ENCODE results near the gene NDUFA7.
"Not testable (repeated sequence)": the region's sequence is repeated elsewhere in the genome, so short reads cannot be mapped to it uniquely, and the experiment has no call there.

The NDUFA7 gene

DNA sequence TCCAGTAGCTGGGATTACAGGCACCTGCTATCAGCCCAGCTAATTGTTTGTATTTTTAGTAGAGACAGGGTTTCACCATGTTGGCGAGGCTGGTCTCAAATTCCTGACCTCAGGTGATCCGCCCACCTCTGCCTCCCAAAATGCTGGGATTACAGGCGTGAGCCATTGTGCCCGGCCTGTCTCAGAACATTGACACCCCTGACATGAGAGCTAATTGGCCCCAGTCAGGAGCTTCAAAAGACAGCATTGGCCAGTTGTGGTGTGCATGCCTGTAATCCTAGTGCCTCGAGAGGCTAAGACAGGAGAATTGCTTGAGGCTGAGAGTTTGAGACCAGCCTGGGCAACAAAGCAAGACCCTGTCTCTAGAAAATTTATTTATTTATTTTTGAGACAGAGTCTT is 31.7 kb upstream of the NDUFA7 start:
- not testable (repeated sequence) for DNase-seq (ENCODE audit: low spot score)

DNA sequence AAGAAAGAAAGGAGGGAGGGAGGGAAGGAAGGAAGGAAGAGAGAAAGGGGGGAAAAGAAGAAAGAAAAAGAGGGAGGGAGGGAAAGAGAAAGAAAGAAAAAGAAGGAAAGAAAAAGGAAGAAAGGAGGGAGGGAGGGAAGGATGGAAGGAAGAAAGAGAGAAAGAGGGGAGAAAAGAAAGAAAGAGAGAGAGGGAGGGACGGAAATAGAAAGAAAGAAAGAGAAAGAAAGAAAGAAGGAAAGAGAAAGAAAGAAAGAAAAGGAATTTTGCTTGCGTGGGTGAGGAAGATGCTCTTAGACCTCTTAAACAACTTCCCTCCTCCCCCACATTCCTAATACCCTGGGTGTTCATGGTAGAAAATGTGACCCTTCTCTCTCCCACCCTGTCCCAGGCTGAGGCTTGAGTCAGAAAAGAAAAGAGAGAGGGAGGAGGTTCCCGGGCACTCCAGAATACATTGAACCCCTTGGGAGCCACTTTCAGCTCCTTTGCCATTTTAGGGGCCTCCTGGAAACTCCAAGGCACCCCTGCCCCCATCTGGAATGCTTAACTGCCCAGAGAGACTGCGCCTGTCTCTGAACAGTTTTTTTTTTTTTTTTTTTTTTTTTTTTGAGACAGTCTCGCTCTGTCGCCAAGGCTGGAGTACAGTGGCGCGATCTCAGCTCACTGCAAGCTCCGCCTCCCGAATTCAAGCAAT is 31.1 kb upstream of the NDUFA7 start:
- Mint-ChIP-seq H3K4me1 (ENCODE audit: low read depth) (peaks cover 9% of the 10 kb centered on the region), H3K9me3 (no peaks in the 10 kb centered on the region), H3K36me3 (ENCODE audit: low read depth) (no peaks in the 10 kb centered on the region), H3K27ac (no peak overlapping the region), H3K27me3 (ENCODE audit: low read depth) (peaks cover 23% of the 10 kb centered on the region), H3K4me3 (peak overlapping the region; percentile 34)
- no peak for DNase-seq (ENCODE audit: low spot score)

More for the DNA sequence above, 31.7 kb upstream of the NDUFA7 start:
- peaks cover 23% of the 10 kb centered on the region for H3K27me3 Mint-ChIP-seq (ENCODE audit: low read depth)
- H3K36me3 Mint-ChIP-seq (ENCODE audit: low read depth); H3K4me3 Mint-ChIP-seq; H3K9me3 Mint-ChIP-seq; H3K27ac Mint-ChIP-seq; H3K4me1 Mint-ChIP-seq (ENCODE audit: low read depth): not testable (repeated sequence)

DNA sequence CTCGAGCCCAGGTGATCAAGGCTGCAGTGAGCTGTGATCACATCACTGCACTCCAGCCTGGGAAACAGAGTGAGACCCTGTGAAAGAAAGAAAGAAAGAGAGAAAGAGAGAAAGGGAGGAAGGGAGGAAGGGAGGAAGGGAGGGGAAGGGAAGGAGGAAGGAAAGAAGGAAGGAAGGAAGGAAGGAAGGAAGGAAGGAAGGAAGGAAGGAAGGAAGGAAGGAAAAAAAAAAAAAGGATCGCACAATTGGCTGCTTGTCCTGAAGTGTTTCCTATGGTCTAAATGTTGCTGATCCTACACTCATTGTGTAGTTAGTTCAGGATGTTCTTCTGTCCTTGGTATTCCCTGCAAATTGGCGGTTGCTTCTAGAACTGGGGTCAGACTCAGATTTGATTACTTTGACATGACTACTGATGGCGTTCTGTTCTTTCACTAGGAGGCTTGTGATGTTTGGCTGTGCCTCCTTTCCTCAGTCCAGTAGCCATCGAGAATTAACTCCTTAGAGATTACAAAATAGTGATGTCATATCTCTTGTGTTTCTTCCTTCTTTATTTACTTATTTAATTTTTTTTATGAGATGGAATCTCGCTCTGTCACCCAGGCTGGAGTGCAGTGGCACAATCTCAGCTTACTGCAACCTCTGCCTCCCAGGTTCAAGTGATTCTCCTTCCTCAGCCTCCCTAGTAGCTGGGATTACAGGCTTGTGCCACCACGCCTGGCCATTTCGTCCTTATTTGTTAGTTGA is 28.6 kb upstream of the NDUFA7 start:
- not testable (repeated sequence) for H3K36me3 Mint-ChIP-seq (ENCODE audit: low read depth); H3K27ac Mint-ChIP-seq; DNase-seq (ENCODE audit: low spot score); H3K4me3 Mint-ChIP-seq; H3K9me3 Mint-ChIP-seq; H3K4me1 Mint-ChIP-seq (ENCODE audit: low read depth)
- H3K27me3 Mint-ChIP-seq (ENCODE audit: low read depth) = peaks cover 27% of the 10 kb centered on the region

DNA sequence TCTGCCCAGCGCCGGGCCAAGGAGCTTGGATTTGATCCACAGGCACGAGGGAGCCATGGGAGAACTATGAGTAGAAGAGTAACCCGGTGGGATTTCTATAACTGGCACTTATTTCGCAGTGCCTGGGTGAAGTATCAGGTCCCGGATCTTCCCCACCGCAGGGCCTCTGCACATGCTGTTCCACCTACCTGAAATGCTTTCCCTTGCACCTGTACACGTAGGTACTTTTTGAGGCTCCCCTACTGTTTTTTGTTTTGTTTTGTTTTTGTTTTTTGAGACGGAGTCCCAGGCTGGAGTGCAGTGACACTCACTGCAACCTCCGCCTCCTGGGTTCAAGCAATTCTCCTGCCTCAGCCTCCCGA is 22.3 kb upstream of the NDUFA7 start:
- no peak for DNase-seq (ENCODE audit: low spot score)
- no peaks in the 10 kb centered on the region for H3K9me3 Mint-ChIP-seq
- H3K4me1 Mint-ChIP-seq (ENCODE audit: low read depth) = peaks cover 3% of the 10 kb centered on the region
- peaks cover 34% of the 10 kb centered on the region for H3K27me3 Mint-ChIP-seq (ENCODE audit: low read depth)
- no peak overlapping the region for H3K27ac Mint-ChIP-seq
- H3K36me3 Mint-ChIP-seq (ENCODE audit: low read depth) = no peaks in the 10 kb centered on the region
- peak overlapping the region; percentile 76 for H3K4me3 Mint-ChIP-seq

DNA sequence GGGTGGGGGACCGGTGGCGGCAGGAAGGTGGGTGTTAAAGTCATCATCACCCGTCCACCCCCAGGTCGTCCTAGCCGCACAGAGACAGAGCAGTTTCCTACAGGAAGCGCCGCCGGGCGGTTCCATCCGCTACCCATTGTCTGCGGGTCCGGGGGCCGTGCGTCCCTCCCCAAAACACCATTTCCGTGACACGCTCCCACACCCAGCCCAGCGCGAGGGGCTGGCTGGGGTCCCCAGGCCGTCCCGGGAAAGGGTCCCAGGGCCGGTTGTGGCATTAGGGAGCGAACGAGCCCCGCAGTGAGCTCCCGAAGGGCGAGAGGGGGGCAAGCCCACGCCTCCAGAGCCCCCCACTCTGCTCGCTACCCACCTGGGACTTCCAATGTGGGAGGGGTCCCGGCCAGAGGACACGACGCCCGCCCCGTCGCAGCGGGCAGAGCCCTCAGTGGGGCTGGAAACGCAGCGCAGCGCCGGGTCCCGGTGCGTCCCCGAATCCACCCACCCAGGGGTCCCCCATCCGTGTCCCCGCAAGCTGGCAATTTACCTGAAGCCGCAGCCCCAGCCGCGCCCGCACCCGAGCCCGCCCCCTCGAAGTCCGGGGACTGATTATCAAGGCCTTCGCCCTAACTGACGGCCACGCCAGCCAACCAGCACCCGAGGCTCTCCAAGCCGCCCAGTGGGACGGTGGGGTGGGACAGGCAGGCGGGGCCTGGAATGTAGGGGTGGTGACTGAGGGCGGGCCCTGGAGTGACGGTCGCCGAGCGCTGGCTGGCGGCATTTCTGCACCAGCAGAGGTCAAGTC is 21.7 kb upstream of the NDUFA7 start, which contains the start of gene KANK3:
TSS of gene KANK3 (minus strand) at position 579 of the 799 bp plus-strand sequence. CDS start 5,434 bp downstream, outside the sequence.
- no peaks in the 10 kb centered on the region for H3K9me3 Mint-ChIP-seq
- H3K4me3 Mint-ChIP-seq = peak within 1 kb of the TSS; percentile 76
- peaks cover 3% of the 10 kb centered on the region for H3K4me1 Mint-ChIP-seq (ENCODE audit: low read depth)
- DNase-seq (ENCODE audit: low spot score) = peak; percentile 90
- H3K27ac Mint-ChIP-seq = no peak within 1 kb of the TSS
- H3K27me3 Mint-ChIP-seq (ENCODE audit: low read depth) = peaks cover 39% of the 10 kb centered on the region
- no peaks in the 10 kb centered on the region for H3K36me3 Mint-ChIP-seq (ENCODE audit: low read depth)

DNA sequence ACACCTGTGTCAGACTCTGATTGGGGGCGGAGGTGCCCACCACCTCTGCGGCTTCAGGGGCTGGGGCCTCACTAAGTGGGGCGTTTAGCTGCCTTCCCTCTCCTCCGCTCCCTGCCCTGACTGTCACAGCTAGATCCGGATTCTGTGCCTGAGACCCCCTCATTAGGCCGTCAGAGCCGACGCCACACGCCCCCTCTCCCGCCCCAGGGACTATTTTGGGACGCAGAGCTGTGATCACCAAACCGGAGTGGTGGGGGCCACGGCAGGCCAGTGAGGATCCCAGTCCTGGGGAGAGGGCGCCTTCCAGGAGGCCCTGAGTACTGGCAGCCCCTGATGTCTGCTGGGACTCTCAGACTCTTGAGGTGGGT is 21.1 kb upstream of the NDUFA7 start:
- Mint-ChIP-seq H3K9me3 (no peaks in the 10 kb centered on the region), H3K4me3 (peak overlapping the region; percentile 29), H3K27ac (no peak overlapping the region), H3K27me3 (ENCODE audit: low read depth) (peaks cover 44% of the 10 kb centered on the region), H3K4me1 (ENCODE audit: low read depth) (peaks cover 3% of the 10 kb centered on the region), H3K36me3 (ENCODE audit: low read depth) (no peaks in the 10 kb centered on the region)
- DNase-seq (ENCODE audit: low spot score) = no peak

DNA sequence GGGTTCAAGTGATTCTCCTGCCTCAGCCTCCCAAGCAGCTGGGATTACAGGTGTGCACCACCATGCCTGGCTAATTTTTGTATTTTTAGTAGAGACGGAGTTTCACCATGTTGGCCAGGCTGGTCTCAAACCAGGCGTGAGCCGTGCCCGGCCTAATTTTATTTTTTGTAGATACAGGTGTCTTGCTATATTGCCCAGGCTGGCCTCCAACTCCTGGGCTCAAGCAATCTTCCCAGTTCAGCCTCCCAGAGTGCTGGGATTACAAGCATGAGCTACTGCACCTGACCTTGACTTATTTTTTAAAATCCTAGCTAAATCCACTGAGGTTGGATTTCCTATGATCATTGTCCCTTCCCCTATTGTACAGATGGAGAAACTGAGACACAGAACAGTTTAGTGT is 20.3 kb upstream of the NDUFA7 start:
- H3K27ac Mint-ChIP-seq; H3K36me3 Mint-ChIP-seq (ENCODE audit: low read depth); H3K4me1 Mint-ChIP-seq (ENCODE audit: low read depth); DNase-seq (ENCODE audit: low spot score); H3K9me3 Mint-ChIP-seq: not testable (repeated sequence)
- peaks cover 48% of the 10 kb centered on the region for H3K27me3 Mint-ChIP-seq (ENCODE audit: low read depth)
- H3K4me3 Mint-ChIP-seq = peak overlapping the region; percentile 12

DNA sequence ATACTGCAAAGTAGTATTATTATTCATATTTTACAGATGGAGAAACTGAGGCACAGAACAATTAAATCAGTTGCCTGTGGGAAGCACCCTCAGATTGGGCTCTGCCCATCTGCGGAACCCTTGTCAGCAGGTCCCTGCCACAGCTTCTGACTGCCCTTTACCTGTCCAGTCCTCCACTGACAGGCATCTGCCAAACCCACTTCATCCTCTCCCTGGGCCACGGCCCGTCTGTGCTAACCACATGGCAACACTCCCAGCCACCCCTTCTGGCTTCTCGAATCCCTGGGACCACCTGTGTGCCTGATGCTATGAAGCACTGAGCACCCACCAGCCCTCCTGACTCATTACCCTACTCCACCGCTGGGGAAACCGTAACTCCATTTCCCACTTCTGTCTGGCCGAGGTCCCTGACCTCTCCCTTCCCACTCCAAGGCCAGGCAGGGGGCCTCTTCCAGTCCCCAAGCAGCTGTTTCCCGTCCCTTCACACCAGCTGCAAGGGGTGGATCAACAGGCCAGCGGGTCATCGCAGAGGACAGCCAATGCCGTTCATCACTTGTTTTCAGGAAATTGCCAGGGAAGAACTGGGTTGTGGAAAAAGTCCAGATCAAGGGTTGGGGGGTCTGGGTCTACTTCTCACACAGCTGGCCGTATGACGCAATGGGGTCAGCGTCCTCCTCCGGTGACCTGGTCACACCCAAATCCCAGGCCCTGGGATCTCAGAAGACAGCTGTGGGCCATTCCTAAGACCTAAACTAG is 19.3 kb upstream of the NDUFA7 start:
- H3K9me3 Mint-ChIP-seq = no peaks in the 10 kb centered on the region
- H3K4me1 Mint-ChIP-seq (ENCODE audit: low read depth) = peaks cover 6% of the 10 kb centered on the region
- peaks cover 57% of the 10 kb centered on the region for H3K27me3 Mint-ChIP-seq (ENCODE audit: low read depth)
- H3K27ac Mint-ChIP-seq = no peak overlapping the region
- no peak overlapping the region for H3K4me3 Mint-ChIP-seq
- DNase-seq (ENCODE audit: low spot score) = no peak
- H3K36me3 Mint-ChIP-seq (ENCODE audit: low read depth) = no peaks in the 10 kb centered on the region

DNA sequence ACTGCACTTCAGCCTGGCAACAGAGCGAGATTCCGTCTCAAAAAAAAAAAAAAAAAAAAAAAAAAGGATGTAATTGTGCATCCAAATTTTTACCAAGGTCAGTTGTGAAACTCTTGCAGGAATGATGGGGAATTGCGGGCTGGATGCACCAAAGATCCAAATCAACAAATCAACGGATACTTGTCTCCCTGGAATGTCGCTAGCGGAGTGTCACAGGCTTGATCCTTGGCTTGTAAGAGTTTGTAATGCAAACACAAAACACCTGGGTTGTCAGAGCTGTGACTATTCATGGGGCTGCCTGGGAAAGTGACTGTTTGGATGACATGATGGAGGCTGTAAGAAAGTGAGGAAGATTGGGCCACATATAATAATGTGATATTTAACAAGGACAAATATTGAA is 17.7 kb upstream of the NDUFA7 start:
- no peaks in the 10 kb centered on the region for H3K36me3 Mint-ChIP-seq (ENCODE audit: low read depth)
- peaks cover 56% of the 10 kb centered on the region for H3K27me3 Mint-ChIP-seq (ENCODE audit: low read depth)
- H3K27ac Mint-ChIP-seq = no peak overlapping the region
- no peak for DNase-seq (ENCODE audit: low spot score)
- H3K9me3 Mint-ChIP-seq = no peaks in the 10 kb centered on the region
- no peak overlapping the region for H3K4me3 Mint-ChIP-seq
- H3K4me1 Mint-ChIP-seq (ENCODE audit: low read depth) = peaks cover 6% of the 10 kb centered on the region

DNA sequence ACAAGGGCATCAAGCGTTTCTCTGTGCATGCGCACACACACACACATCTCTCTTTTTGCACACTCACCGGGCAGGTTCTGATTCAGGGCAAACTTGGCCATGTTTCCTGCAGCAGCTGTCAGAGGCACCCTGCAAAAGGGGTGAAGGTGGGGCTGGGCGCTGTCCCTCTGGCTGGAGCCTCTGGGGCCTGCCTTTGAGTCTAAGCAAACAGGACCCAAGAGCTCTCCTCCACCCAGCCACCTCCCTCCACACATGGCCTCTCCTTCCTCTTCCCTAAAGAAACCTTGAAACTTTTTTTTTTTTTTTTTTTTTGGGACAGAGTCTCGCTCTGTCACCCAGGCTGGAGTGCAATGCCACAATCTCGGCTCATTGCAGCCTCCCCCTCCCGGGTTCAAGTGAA is 16.6 kb upstream of the NDUFA7 start:
- H3K27ac Mint-ChIP-seq = no peak overlapping the region

DNA sequence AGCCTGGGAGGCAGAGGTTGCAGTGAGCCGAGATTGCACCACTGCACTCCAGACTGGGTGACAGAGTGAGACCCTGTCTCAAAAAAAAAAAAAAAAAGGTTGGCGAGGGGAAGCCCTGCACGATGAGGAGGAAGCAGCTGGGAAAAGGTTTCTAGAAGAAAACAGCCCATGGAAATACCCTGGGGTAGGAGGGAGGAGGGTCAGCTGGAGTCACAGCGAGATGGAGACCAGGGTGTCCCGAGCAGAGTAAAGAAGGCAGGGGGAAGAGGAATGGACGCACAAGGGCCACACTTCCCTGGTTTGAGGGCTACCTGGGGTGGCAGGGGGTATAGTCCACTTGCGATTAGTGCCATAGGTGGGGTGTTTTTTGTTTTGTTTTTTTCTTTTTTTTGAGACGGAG is 15.5 kb upstream of the NDUFA7 start:
- no peaks in the 10 kb centered on the region for H3K36me3 Mint-ChIP-seq (ENCODE audit: low read depth)
- peaks cover 3% of the 10 kb centered on the region for H3K4me1 Mint-ChIP-seq (ENCODE audit: low read depth)
- no peak for DNase-seq (ENCODE audit: low spot score)
- H3K27me3 Mint-ChIP-seq (ENCODE audit: low read depth) = peaks cover 50% of the 10 kb centered on the region
- no peak overlapping the region for H3K4me3 Mint-ChIP-seq
- H3K9me3 Mint-ChIP-seq = no peaks in the 10 kb centered on the region
- no peak overlapping the region for H3K27ac Mint-ChIP-seq

More for the DNA sequence above, 16.6 kb upstream of the NDUFA7 start:
- Mint-ChIP-seq H3K27me3 (ENCODE audit: low read depth) (peaks cover 53% of the 10 kb centered on the region), H3K4me3 (no peak overlapping the region), H3K36me3 (ENCODE audit: low read depth) (no peaks in the 10 kb centered on the region), H3K9me3 (no peaks in the 10 kb centered on the region), H3K4me1 (ENCODE audit: low read depth) (peaks cover 3% of the 10 kb centered on the region)
- no peak for DNase-seq (ENCODE audit: low spot score)

DNA sequence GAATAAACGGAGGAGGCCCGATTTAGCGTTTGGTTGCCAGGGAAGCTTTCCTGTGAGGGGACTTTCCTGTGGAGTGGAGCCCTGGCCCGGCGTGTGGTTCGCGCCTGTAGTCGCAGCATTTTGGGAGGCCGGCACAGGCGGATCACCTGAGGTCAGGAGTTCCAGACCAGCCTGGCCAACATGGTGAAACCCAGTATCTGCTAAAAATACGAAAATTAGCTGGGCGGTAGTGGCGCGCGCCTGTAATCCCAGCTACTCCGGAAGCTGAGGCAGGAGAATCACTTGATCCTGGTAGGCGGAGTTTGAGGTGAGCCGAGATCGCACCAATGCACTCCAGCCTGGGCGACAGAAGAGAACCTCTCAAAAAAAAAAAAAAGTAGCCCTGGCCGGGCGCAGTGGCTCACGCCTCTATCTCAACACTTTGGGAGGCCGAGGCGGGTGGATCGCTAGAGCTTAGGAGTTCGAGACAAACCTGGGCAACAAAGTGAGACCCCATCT is 14.9 kb upstream of the NDUFA7 start:
- Mint-ChIP-seq H3K27ac (no peak overlapping the region), H3K4me1 (ENCODE audit: low read depth) (peaks cover 3% of the 10 kb centered on the region), H3K4me3 (peak overlapping the region; percentile 46), H3K9me3 (no peaks in the 10 kb centered on the region), H3K36me3 (ENCODE audit: low read depth) (no peaks in the 10 kb centered on the region), H3K27me3 (ENCODE audit: low read depth) (peaks cover 48% of the 10 kb centered on the region)
- DNase-seq (ENCODE audit: low spot score) = no peak

DNA sequence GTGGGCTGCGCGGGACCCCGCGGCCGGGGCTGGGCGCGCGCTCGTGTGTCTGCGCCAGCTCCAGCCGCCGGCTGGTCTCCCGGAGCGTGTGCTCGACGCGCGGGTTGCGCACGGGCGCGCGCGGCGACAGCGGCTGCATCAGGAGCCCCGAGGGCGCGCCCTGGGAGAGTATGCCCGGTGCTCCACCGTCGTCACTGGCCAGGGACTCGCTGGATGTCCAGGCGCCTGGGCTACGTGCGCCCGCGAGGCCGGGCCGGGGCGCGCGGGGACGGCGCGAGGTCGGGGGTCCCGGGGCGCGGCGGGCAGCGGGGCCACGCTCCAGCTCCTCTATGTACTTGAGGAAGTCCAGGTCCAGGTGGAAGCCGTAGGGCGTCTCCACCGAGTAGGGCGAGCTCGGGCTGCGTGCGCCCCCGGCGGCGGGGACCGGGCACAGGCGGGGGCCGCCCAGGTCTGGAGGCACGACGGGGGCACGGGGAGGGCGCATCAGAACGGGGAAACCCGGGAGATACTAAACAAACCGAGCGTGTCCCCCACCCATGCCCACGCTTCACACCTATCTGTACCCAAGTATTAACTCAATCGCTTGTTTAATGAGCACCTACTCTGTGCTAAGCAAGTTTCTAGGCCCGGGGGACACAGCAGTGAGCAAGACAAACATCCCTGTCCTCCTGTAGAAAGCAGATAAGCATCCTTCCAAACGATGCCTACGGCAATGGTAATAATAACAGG is 14.3 kb upstream of the NDUFA7 start:
- Mint-ChIP-seq H3K27me3 (ENCODE audit: low read depth) (peaks cover 42% of the 10 kb centered on the region), H3K4me1 (ENCODE audit: low read depth) (peaks cover 3% of the 10 kb centered on the region), H3K27ac (no peak overlapping the region)

More for the DNA sequence above, 14.3 kb upstream of the NDUFA7 start:
- peak; percentile 29 for DNase-seq (ENCODE audit: low spot score)
- peak overlapping the region; percentile 46 for H3K4me3 Mint-ChIP-seq
- H3K9me3 Mint-ChIP-seq = no peaks in the 10 kb centered on the region
- no peaks in the 10 kb centered on the region for H3K36me3 Mint-ChIP-seq (ENCODE audit: low read depth)
